ENCODE measurements around the gene DNAJC25. TPM values are rescaled to one million over a fixed set of nuclear protein-coding genes. Genes with fewer than 3 reads are reported as not detected.
"Not testable (repeated sequence)": the region's sequence is repeated elsewhere in the genome, so short reads cannot be mapped to it uniquely, and the experiment has no call there.

Gene DNAJC25
- total and polyA plus RNA-seq, 4 experiments from 2014 or later, result 1.9 to 5.6 (median 3.9) TPM

DNA sequence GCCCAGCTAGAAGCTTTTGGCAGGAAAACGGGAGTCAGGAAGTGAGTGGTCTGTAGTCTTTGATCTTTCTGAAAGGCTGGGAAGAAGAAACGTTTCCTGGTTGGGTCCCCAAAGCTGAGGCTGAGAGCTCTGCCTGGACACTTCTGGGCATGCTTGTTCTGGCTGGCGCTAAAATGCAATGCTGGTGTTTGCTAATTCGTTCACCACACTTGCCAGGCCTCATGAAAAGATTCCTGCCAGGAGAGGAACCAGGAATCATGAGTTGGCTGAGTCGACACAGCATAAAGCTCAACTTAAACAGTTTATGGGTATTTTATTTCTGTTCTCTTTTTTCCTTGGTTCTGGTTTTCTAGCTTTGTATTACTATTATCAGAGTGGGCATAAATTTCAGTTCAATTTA is 21.0 kb upstream of the DNAJC25 start:
- peaks cover 0 to 1% (median 0%) of the 10 kb centered on the region in 4 donors for H3K4me1 Mint-ChIP-seq
- no peak overlapping the region for H3K4me3 Mint-ChIP-seq
- no peaks in the 10 kb centered on the region for H3K9me3 Mint-ChIP-seq
- H3K36me3 Mint-ChIP-seq, result no peaks in the 10 kb centered on the region
- Histone ChIP-seq H3K27ac (ENCODE audit: low read depth, low read length) (no peak overlapping the region), H3K9me3 (ENCODE audit: control insufficient read depth in 1 of 2, low read length in 2 of 2) (no peaks in the 10 kb centered on the region), H3K4me1 (ENCODE audit: insufficient read depth, low read length) (no peaks in the 10 kb centered on the region), H3K4me3 (ENCODE audit: low read length in 2 of 2) (no peak overlapping the region), H3K27me3 (ENCODE audit: insufficient read depth, low read length) (no peaks in the 10 kb centered on the region), H3K36me3 (ENCODE audit: insufficient read depth, low read length) (no peaks in the 10 kb centered on the region)
- ChIA-PET POLR2A (ENCODE audit: partially characterized antibody) (no interaction called here), CTCF (ENCODE audit: partially characterized antibody) (interaction anchor here (1.3 to 1.5 kb wide), 2 partner anchors 11 to 12 kb away, joined by 4 to 6 read pairs; no protein-coding TSS in a partner anchor)
- intact Hi-C loops (cut with micrococcal nuclease), result no loop called here
- H3K27ac Mint-ChIP-seq, result no peak overlapping the region
- H3K27me3 Mint-ChIP-seq, result peaks cover 26 to 30% of the 10 kb centered on the region in 2 donors
- DNase-seq, result no peak

DNA sequence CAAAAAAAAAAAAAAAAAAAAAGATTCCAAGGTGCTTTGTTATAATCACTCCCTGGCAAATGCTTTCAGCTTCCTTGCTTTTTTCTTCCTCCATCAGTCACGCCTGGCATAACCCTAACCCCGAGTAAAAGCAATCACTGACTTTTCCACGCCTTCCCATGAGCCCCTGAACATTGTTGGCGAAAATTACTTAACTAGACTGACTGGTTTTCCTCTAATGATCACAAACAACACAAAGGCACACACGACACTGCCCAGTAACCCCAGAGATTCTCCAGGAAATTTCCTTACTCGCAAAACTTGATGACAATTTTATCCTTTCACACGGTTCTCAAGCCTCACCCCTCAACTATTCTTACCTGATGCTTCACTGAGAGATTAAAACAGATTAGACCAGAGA is 20.3 kb upstream of the DNAJC25 start:
- Histone ChIP-seq H3K4me3 (ENCODE audit: low read length in 2 of 2) (no peak overlapping the region), H3K4me1 (ENCODE audit: insufficient read depth, low read length) (no peaks in the 10 kb centered on the region), H3K9me3 (ENCODE audit: control insufficient read depth in 1 of 2, low read length in 2 of 2) (no peaks in the 10 kb centered on the region), H3K27ac (ENCODE audit: low read depth, low read length) (no peak overlapping the region), H3K27me3 (ENCODE audit: insufficient read depth, low read length) (no peaks in the 10 kb centered on the region), H3K36me3 (ENCODE audit: insufficient read depth, low read length) (no peaks in the 10 kb centered on the region)
- intact Hi-C loops (cut with micrococcal nuclease), result no loop called here
- no peaks in the 10 kb centered on the region for H3K9me3 Mint-ChIP-seq
- ChIA-PET CTCF (ENCODE audit: partially characterized antibody) (interaction anchor here (1.3 to 1.5 kb wide), 2 partner anchors 11 to 13 kb away, joined by 4 to 6 read pairs; no protein-coding TSS in a partner anchor), POLR2A (ENCODE audit: partially characterized antibody) (no interaction called here)
- H3K4me1 Mint-ChIP-seq, result no peaks in the 10 kb centered on the region
- no peaks in the 10 kb centered on the region for H3K36me3 Mint-ChIP-seq
- no peak for DNase-seq
- peaks cover 26 to 31% of the 10 kb centered on the region in 2 donors for H3K27me3 Mint-ChIP-seq
- no peak overlapping the region for H3K4me3 Mint-ChIP-seq
- no peak overlapping the region for H3K27ac Mint-ChIP-seq

DNA sequence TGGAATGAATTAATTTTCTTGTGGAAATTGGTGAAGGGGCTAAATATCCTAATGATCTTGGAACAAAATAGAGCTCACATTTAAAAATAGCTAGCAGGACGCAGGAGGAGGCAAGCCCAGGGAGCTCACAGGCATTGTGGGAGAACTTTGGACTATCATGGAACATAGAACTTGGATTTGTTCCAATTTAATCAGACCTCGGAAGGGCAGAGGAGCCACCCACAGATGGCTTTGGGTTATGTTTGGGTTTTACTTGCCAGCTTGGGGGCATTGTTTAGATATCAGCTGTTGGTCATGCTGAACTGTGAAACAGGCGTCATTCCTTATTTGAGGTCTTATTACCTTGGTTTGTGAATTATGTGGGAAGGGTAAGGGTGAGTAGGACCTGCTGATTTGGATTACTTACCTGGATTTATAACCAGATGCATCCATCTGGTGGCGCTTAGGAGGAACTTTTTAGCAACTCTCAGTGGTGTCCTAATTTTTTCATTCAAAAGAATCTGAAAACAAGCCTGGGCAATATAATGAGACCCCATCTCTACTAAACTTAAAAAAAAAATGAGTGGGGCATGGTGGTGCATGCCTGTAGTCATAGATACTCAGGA is 17.6 kb upstream of the DNAJC25 start:
- H3K4me1 Mint-ChIP-seq, result no peaks in the 10 kb centered on the region
- no peak overlapping the region for H3K4me3 Mint-ChIP-seq
- ChIA-PET POLR2A (ENCODE audit: partially characterized antibody) (no interaction called here), CTCF (ENCODE audit: partially characterized antibody) (interaction anchor here (2.0 kb wide), 1 partner anchor 7 kb away, joined by 11 read pairs; no protein-coding TSS in a partner anchor)
- no peak overlapping the region for H3K4me3 ChIP-seq (ENCODE audit: low read length in 2 of 2)
- no peaks in the 10 kb centered on the region for H3K36me3 ChIP-seq (ENCODE audit: insufficient read depth, low read length)
- intact Hi-C loops (cut with micrococcal nuclease), result no loop called here
- H3K9me3 Mint-ChIP-seq, result no peaks in the 10 kb centered on the region
- no peak overlapping the region for H3K27ac ChIP-seq (ENCODE audit: low read depth, low read length)
- DNase-seq, result no peak
- H3K9me3 ChIP-seq (ENCODE audit: control insufficient read depth in 1 of 2, low read length in 2 of 2), result no peaks in the 10 kb centered on the region
- no peaks in the 10 kb centered on the region for H3K27me3 ChIP-seq (ENCODE audit: insufficient read depth, low read length)
- H3K27ac Mint-ChIP-seq, result no peak overlapping the region
- no peaks in the 10 kb centered on the region for H3K4me1 ChIP-seq (ENCODE audit: insufficient read depth, low read length)
- H3K27me3 Mint-ChIP-seq, result peaks cover 26 to 31% of the 10 kb centered on the region in 2 donors
- H3K36me3 Mint-ChIP-seq, result no peaks in the 10 kb centered on the region

DNA sequence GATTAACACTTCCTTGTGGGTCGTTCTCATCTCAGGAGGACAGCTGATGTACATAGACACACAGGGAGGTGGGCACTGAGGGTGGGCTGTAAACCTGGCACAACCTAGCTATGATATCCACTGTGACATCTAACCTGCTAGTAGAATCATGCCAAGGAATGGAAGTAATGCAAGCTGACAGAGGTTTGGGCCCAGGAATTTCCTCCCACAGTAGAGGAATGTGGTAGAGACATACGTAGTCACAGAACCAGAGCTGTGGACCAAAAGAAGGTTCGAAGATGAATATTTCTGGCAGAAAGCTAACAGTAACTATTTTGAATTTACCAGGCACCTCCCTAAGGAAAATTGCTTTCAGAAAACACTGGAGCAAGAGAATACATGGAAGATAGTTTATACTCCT is 15.2 kb upstream of the DNAJC25 start:
- CTCF ChIA-PET (ENCODE audit: partially characterized antibody), result interaction anchor here (1.9 kb wide), 1 partner anchor 18 kb away, joined by 4 read pairs; no protein-coding TSS in a partner anchor

DNA sequence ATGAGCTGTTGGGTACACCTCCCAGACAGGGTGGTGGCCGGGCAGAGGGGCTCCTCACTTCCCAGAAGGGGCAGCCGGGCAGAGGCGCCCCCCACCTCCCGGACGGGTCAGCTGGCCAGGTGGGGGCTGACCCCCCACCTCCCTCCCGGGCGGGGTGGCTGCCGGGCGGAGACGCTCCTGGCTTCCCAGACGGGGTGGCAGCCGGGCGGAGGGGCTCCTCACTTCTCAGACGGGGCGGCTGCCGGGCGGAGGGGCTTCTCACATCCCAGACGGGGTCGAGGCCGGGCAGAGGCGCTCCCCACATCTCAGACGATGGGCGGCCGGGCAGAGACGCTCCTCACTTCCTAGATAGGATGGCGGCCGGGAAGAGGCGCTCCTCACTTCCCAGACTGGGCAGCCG is 13.8 kb upstream of the DNAJC25 start:
- peaks cover 6 to 19% of the 10 kb centered on the region in 2 donors for H3K27me3 Mint-ChIP-seq
- H3K27ac ChIP-seq (ENCODE audit: low read depth, low read length); CTCF ChIA-PET (ENCODE audit: partially characterized antibody); H3K36me3 Mint-ChIP-seq; H3K9me3 Mint-ChIP-seq; intact Hi-C loops (cut with micrococcal nuclease); H3K4me1 Mint-ChIP-seq; DNase-seq; H3K4me3 ChIP-seq (ENCODE audit: low read length in 2 of 2); H3K27ac Mint-ChIP-seq; H3K27me3 ChIP-seq (ENCODE audit: insufficient read depth, low read length); POLR2A ChIA-PET (ENCODE audit: partially characterized antibody); H3K4me3 Mint-ChIP-seq; H3K36me3 ChIP-seq (ENCODE audit: insufficient read depth, low read length); H3K4me1 ChIP-seq (ENCODE audit: insufficient read depth, low read length); H3K9me3 ChIP-seq (ENCODE audit: control insufficient read depth in 1 of 2, low read length in 2 of 2): not testable (repeated sequence)

More for the DNA sequence above, 15.2 kb upstream of the DNAJC25 start:
- Mint-ChIP-seq H3K4me3 (no peak overlapping the region), H3K4me1 (no peaks in the 10 kb centered on the region), H3K36me3 (no peaks in the 10 kb centered on the region), H3K27ac (no peak overlapping the region), H3K9me3 (no peaks in the 10 kb centered on the region), H3K27me3 (peaks cover 11 to 24% of the 10 kb centered on the region in 2 donors)
- no peak overlapping the region for H3K27ac ChIP-seq (ENCODE audit: low read depth, low read length)
- no peaks in the 10 kb centered on the region for H3K27me3 ChIP-seq (ENCODE audit: insufficient read depth, low read length)
- no peaks in the 10 kb centered on the region for H3K9me3 ChIP-seq (ENCODE audit: control insufficient read depth in 1 of 2, low read length in 2 of 2)
- intact Hi-C loops (cut with micrococcal nuclease), result no loop called here
- DNase-seq, result no peak
- no peaks in the 10 kb centered on the region for H3K36me3 ChIP-seq (ENCODE audit: insufficient read depth, low read length)
- no peaks in the 10 kb centered on the region for H3K4me1 ChIP-seq (ENCODE audit: insufficient read depth, low read length)
- H3K4me3 ChIP-seq (ENCODE audit: low read length in 2 of 2), result no peak overlapping the region
- POLR2A ChIA-PET (ENCODE audit: partially characterized antibody), result no interaction called here

DNA sequence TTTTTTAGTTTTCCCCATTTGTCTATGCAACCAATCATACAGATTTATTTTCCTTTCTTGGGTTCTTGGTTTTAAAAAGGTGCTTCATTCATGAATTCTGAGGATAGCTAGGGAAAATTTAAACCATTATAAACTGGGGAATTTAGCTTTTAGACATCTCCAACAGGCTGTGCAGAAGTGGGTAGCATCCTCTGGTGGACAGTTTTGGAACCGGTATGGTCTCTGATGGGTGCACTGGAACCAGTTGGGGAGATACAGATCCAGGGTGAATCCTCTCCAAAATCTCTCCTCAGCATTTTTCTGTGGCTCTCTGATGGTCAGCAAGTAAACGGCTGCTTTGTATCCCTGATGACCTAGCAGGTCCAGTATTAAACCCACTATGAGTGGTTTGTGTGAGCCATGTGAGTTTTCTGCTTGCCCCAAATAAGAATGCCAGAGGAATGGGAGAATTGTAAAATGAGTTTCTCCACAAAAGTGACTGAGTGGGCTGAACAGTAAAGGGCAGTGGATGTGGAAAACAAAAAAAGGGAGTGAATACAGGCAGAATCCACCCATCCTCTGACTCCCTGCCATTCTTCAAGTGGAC is 9.1 kb upstream of the DNAJC25 start:
- ChIA-PET CTCF (ENCODE audit: partially characterized antibody) (interaction anchor here (0.7 to 2.3 kb wide), 16 partner anchors 9 to 198 kb away, joined by 3 to 20 read pairs (median 4); partner anchors contain the start of genes DNAJC25 and PTGR1), POLR2A (ENCODE audit: partially characterized antibody) (no interaction called here)
- Histone ChIP-seq H3K9me3 (ENCODE audit: control insufficient read depth in 1 of 2, low read length in 2 of 2) (no peaks in the 10 kb centered on the region), H3K27me3 (ENCODE audit: insufficient read depth, low read length) (no peaks in the 10 kb centered on the region), H3K4me1 (ENCODE audit: insufficient read depth, low read length) (no peaks in the 10 kb centered on the region), H3K4me3 (ENCODE audit: low read length in 2 of 2) (no peak overlapping the region), H3K36me3 (ENCODE audit: insufficient read depth, low read length) (no peaks in the 10 kb centered on the region), H3K27ac (ENCODE audit: low read depth, low read length) (no peak overlapping the region)
- Mint-ChIP-seq H3K4me3 (no peak overlapping the region), H3K27ac (no peak overlapping the region), H3K36me3 (no peaks in the 10 kb centered on the region), H3K9me3 (no peaks in the 10 kb centered on the region), H3K4me1 (no peaks in the 10 kb centered on the region), H3K27me3 (peaks cover 2 to 5% of the 10 kb centered on the region in 2 donors)
- peak in 1 of 5 donors; percentile 26 for DNase-seq
- intact Hi-C loops (cut with micrococcal nuclease), result loop anchor here (1.0 kb wide), 1 partner anchor 25 kb away; no protein-coding TSS in a partner anchor

DNA sequence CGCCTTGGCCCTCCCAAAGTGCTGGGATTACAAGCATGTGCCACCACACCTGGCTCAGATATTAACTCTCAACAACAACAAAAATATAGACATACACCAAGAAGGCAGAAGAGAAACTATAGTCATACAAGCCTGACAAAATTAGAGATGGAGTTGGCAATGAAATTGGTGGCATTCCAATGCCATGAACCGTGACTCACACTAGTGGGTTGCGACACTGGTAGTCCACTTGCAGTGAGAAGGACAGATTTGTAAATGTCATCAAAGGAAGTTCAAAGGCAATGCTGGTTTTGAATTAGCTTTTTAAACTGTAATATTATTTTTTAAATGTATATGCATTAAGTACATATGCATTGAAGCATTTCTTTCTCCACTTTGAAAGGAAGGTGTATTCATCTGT is 8.5 kb upstream of the DNAJC25 start:
- Mint-ChIP-seq H3K27ac (no peak overlapping the region), H3K9me3 (no peaks in the 10 kb centered on the region), H3K27me3 (peaks cover 2 to 5% of the 10 kb centered on the region in 2 donors), H3K4me1 (no peaks in the 10 kb centered on the region), H3K36me3 (no peaks in the 10 kb centered on the region), H3K4me3 (no peak overlapping the region)
- CTCF ChIA-PET (ENCODE audit: partially characterized antibody), result interaction anchor here (2.2 kb wide), 1 partner anchor 24 kb away, joined by 6 read pairs; no protein-coding TSS in a partner anchor
- H3K27ac ChIP-seq (ENCODE audit: low read depth, low read length), result no peak overlapping the region
- H3K4me1 ChIP-seq (ENCODE audit: insufficient read depth, low read length), result no peaks in the 10 kb centered on the region
- no peaks in the 10 kb centered on the region for H3K27me3 ChIP-seq (ENCODE audit: insufficient read depth, low read length)
- DNase-seq, result no peak
- no peak overlapping the region for H3K4me3 ChIP-seq (ENCODE audit: low read length in 2 of 2)
- POLR2A ChIA-PET (ENCODE audit: partially characterized antibody), result no interaction called here
- no peaks in the 10 kb centered on the region for H3K36me3 ChIP-seq (ENCODE audit: insufficient read depth, low read length)
- intact Hi-C loops (cut with micrococcal nuclease), result loop anchor here (1.0 kb wide), 1 partner anchor 25 kb away; no protein-coding TSS in a partner anchor
- no peaks in the 10 kb centered on the region for H3K9me3 ChIP-seq (ENCODE audit: control insufficient read depth in 1 of 2, low read length in 2 of 2)

Data from CD4-positive, alpha-beta memory T cell (primary cell).